Bronchial epithelial cell (primary cell): ENCODE data around the gene MC1R. TPM values are rescaled to one million over a fixed set of nuclear protein-coding genes. Genes with fewer than 3 reads are reported as not detected.
A peak's percentile ranks its signal among the peaks of the same experiment; 100 is the strongest.
"Not testable (repeated sequence)": the region's sequence is repeated elsewhere in the genome, so short reads cannot be mapped to it uniquely, and the experiment has no call there.

Experiments
- DNase-seq: peaks from one replicate; pipeline ENCODE4 v3.0.0-alpha.2; 2010; ENCODE audit warnings: low read depth
- FAIRE-seq: peaks from 2 replicates; lab custom pipeline; 2011; peaks lifted over from hg19 to GRCh38; lab: Jason Lieb, UNC
- H3K27me3 ChIP-seq: 2 replicates; pipeline ENCODE4 v1.5.1; 2011; ENCODE audit warnings: low read length; ENCODE audit not compliant: control insufficient read depth, insufficient read depth
- H3K36me3 ChIP-seq: 2 replicates; pipeline ENCODE4 v1.5.1; 2011; ENCODE audit warnings: low read length; ENCODE audit not compliant: control insufficient read depth, insufficient read depth
- H3K4me3 ChIP-seq: 2 replicates; pipeline ENCODE4 v1.5.1; 2011; ENCODE audit warnings: mild to moderate bottlenecking, low read depth, low read length, control low read depth
- total RNA-seq: library from RNA; depleted of rRNA; stranded (reverse); fragments of >200 nt; gene quantifications from 2 replicates; pipeline ENCODE4 v1.2.1, GENCODE V29; 2014
- TF ChIP-seq, protein P1 (sequence below): IDR thresholded peaks from 2 replicates; pipeline ENCODE4 v1.5.1; 2011; ENCODE audit warnings: mild to moderate bottlenecking, moderate library complexity, low read length, control low read depth, inconsistent platforms; ENCODE audit not compliant: insufficient read depth, severe bottlenecking

Gene MC1R
- total RNA-seq, 1 donor from 2014 or later, result 1.6 TPM

DNA sequence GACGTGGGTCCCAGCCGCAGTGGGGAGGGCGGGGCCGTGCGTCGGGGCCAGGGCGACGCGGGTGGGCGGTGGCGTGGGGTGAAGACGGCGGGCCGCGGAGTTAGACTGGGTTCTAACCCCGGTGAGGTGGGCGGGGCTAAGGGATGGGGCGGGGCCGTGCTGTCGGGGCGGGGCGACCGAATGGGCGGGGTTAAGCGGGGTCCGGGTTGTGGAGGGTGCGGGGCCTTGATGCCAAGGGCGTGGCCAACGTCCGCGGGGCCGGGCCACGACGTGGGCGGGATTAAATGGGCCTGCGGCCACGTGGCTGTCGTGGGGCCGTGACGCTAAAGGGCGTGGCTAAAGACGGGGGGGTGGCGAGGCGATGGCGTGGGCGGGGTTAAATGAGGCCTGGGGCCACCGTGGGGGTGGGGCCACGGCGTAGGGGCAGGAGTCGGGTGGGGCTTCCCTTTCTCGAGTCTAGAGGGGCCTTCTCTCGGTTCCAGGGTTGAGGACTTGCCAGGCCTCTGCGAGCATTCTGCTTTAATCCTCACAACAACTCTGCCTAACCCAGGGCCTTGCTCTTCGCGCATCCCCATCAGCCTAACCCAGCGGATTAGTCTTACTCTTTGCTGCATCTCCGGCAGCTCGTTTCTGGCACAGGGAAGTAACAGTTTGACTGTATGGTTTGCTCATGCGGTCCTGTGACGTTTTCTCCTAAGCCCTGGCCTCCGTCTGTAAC lies 44.5 kb upstream of the MC1R start:
- TF ChIP-seq, protein P1, sequence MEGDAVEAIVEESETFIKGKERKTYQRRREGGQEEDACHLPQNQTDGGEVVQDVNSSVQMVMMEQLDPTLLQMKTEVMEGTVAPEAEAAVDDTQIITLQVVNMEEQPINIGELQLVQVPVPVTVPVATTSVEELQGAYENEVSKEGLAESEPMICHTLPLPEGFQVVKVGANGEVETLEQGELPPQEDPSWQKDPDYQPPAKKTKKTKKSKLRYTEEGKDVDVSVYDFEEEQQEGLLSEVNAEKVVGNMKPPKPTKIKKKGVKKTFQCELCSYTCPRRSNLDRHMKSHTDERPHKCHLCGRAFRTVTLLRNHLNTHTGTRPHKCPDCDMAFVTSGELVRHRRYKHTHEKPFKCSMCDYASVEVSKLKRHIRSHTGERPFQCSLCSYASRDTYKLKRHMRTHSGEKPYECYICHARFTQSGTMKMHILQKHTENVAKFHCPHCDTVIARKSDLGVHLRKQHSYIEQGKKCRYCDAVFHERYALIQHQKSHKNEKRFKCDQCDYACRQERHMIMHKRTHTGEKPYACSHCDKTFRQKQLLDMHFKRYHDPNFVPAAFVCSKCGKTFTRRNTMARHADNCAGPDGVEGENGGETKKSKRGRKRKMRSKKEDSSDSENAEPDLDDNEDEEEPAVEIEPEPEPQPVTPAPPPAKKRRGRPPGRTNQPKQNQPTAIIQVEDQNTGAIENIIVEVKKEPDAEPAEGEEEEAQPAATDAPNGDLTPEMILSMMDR, result no peak
- H3K27me3 ChIP-seq, result no peaks in the 10 kb centered on the region
- peak overlapping the region; percentile 97 for H3K4me3 ChIP-seq
- FAIRE-seq (no peak), DNase-seq (peak; percentile 75)
- peaks cover 11% of the 10 kb centered on the region for H3K36me3 ChIP-seq

DNA sequence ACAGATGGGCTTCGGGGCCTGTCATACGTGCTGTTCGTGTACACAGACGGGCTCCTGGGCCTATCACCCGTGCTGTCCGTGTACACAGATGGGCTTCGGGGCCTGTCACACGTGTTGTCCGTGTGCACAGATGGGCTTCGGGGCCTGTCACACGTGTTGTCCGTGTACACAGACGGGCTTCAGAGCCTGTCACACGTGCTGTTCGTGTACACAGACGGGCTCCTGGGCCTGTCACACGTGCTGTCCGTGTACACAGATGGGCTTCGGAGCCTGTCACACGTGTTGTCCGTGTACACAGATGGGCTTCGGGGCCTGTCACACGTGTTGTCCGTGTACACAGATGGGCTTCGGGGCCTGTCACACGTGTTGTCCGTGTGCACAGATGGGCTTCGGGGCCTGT lies 39.5 kb upstream of the MC1R start:
- FAIRE-seq, DNase-seq, H3K4me3 ChIP-seq, H3K27me3 ChIP-seq: not testable (repeated sequence)
- H3K36me3 ChIP-seq, result peaks cover 25% of the 10 kb centered on the region

DNA sequence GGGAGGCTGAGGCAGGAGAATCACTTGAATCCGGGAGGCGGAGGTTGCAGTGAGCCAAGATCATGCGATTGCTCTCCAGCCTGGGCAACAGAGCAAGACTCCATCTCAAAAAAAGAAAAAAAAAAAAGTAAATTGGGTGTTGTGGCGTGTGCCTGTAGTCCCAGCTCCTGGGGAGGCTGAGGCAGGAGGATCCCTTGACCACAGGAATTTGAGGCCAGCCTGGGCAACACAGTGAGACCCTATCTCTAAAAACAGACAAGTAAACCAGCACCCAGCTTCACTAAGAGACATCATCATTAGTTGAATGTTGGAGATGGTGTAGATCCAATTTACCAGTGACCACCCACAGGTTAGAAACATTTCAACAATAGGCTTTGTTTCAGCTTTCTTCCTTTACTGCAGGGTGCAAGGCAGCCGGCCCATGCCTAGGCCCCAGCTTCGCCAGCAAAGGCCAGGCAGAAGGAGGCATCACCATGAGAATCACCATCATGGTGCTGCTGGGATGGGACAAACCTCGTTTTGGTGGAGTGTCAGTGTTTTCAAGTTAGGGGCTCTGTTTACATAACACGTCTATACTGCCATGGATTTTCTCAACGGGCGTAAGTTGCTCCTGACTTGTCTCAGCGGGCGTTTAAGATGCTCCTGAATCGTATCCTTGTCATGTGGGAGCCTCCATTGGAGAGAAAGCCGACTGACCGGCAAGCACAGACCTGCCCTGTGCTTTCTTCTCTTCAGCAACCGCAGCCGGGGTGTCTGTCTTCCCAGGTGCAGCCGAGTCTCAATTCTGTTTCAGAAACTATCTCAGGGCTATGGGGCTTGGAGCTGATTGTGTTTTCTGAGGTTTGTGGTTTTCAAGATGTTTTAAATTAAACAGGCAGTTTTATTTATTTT lies 37.9 kb upstream of the MC1R start:
- Histone ChIP-seq H3K4me3 (no peak overlapping the region), H3K36me3 (peaks cover 28% of the 10 kb centered on the region), H3K27me3 (no peaks in the 10 kb centered on the region)
- TF ChIP-seq, protein P1, result no peak
- no peak for FAIRE-seq
- peak; percentile 85 for DNase-seq

DNA sequence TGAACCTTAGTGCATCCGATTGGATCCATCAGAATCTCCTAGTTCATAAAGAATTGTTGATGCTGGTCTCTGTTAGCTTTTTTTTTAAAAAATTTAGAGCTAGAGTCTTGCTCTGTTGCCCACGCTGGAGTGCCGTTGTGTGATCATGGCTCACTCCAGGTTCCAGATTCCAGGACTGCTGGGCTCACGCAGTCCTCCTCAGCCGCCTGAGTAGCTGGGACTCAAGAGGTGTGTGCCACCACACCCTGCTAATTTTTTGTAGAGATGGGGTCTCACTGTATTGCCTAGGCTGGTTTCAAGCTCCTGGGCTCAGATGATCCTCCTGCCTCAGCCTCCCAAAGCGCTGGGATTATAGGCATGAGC lies 37.3 kb upstream of the MC1R start:
- no peak for DNase-seq
- TF ChIP-seq, protein P1, result no peak
- Histone ChIP-seq H3K36me3 (peaks cover 28% of the 10 kb centered on the region), H3K27me3 (no peaks in the 10 kb centered on the region), H3K4me3 (no peak overlapping the region)
- no peak for FAIRE-seq

DNA sequence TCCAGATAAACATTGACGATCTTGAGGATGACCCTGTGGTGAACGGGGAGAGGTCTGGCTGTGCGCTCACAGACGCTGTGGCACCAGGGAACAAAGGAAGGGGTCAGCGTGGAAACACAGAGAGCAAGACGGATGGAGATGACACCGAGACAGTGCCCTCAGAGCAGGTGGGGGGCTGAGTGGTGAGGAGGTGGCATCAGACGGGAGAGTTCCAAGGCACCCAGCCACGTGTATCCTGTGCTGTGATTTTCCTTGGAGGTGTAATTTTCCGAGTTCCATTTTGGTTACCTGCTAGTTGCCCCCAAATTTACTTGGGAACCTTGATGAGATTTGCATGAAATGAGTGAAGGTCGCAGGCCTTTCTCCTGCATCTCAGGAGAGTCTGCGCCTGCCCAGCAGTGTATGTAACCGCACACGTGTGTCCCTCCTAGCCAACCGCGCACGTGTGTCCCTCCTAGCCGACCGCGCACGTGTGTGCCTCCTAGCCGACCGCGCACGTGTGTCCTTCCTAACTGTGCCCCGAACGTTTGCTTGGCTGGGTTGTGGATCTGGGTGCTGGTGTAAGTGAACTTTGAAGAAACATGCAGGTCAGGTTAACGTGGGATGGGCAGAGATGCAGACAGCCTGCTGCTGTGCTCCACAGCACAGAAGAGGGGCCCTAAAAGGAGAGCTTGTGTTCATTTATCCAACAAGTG lies 35.2 kb upstream of the MC1R start:
- H3K36me3 ChIP-seq, result peaks cover 33% of the 10 kb centered on the region
- no peak for DNase-seq
- FAIRE-seq, result no peak

More for the DNA sequence above, 35.2 kb upstream of the MC1R start:
- TF ChIP-seq, protein P1, result no peak
- no peak overlapping the region for H3K4me3 ChIP-seq
- no peaks in the 10 kb centered on the region for H3K27me3 ChIP-seq
